SK-N-MC (cell line): Measurements from ENCODE around the gene IL36G.

Experiments used
- EZH2 ChIP-seq: fragments of 200-600 bp; sonication (generic); IDR thresholded peaks from one replicate; pipeline ENCODE4 v1.6.1; 2017; ENCODE audit warnings: antibody characterized with exemption
- POLR2AphosphoS5 ChIP-seq: IDR thresholded peaks from 2 replicates; pipeline ENCODE4 v1.6.1; 2012; ENCODE audit warnings: mild to moderate bottlenecking, low read depth, low read length, borderline replicate concordance

DNA sequence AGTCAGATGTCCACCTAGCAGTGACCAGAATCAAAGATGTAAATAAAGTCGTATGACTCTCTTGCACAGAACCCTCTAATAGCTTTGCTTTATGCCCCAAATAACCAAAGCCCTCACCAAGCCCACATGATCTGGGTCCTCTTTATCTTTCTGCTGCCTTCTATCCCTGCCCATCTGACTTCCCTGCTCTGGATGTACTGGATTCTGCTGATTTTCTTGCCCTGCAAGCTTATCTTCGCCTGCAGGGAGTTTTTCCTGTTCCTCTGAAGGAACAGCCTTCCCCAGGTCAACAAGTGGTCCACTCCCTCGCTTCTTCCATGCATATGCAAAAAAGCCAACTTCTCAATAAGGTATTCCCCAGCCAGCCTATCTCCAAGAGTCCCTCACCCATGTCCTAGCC lies 56.2 kb downstream of the IL36G start:
- no peak for TF ChIP-seq POLR2AphosphoS5
- no peak for TF ChIP-seq EZH2
